Mucosa of rectum (tissue), 2 donors: Measurements from ENCODE around the gene MYL10.
"Not testable (repeated sequence)": the region's sequence is repeated elsewhere in the genome, so short reads cannot be mapped to it uniquely, and the experiment has no call there.

Experiments
- H3K27ac ChIP-seq, 2 donors: one replicate each; pipeline ENCODE4 v1.7.0; 2013; ENCODE audit warnings: inconsistent platforms in 2 of 2, low read depth in 2 of 2, low read length in 2 of 2
- H3K27me3 ChIP-seq, 2 donors: one replicate each; pipeline ENCODE4 v1.7.0; 2013; ENCODE audit warnings: low read length in 2 of 2; ENCODE audit not compliant: control insufficient read depth in 2 of 2, insufficient read depth in 2 of 2
- H3K36me3 ChIP-seq, 2 donors: one replicate each; pipeline ENCODE4 v1.7.0; 2013; ENCODE audit warnings: low read length in 2 of 2; ENCODE audit not compliant: control insufficient read depth in 2 of 2, insufficient read depth in 2 of 2
- H3K4me1 ChIP-seq, 2 donors: one replicate each; pipeline ENCODE4 v1.7.0; 2013; ENCODE audit warnings: low read length in 2 of 2, mild to moderate bottlenecking in 1 of 2; ENCODE audit not compliant: control insufficient read depth in 2 of 2, insufficient read depth in 2 of 2
- H3K4me3 ChIP-seq, 2 donors: one replicate each; pipeline ENCODE4 v1.7.0; 2013; ENCODE audit warnings: low read length in 2 of 2
- H3K9ac ChIP-seq, 2 donors: one replicate each; pipeline ENCODE4 v1.7.0; 2013; ENCODE audit warnings: low read length in 2 of 2, low read depth in 1 of 2, mild to moderate bottlenecking in 1 of 2
- H3K9me3 ChIP-seq, 2 donors: one replicate each; pipeline ENCODE4 v1.7.0; 2013; ENCODE audit warnings: low read length in 2 of 2; ENCODE audit not compliant: control insufficient read depth in 2 of 2
- donor health status: healthy.
- donor health status: Normal muscosa, but diverticular disease.

MYL10 gene

DNA sequence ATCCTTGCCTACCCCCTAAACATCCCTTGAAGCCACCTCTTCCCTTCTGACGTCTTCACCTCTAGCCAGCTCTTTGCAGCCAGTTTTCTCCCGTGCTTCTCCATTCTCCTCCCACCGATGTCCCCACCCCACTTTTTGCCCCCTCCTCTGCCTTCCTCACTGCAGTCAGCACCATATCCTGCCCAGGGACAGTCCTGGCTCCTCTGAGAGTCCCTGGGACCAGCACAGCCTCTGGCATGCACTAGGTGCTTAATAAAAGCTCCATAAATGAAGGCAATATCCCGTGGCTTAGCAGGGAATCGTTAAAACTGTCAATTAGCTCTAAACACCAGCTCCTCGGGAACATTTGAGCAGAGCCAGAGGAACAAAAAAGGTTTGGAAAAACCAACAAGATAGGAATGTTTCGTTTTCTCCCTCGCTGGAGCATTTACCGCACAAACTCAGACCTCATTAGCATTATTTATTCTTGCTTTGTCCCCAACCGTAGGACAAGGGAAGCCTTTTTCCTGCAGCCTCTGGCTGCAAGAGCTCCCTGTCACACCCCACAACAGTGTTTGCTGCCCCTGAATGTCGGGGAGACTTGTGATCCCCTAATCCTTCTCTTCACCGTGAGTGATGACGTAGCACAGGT lies 16.1 kb downstream of the MYL10 start:
- Histone ChIP-seq H3K36me3 (no peaks in the 10 kb centered on the region), H3K9me3 (no peaks in the 10 kb centered on the region), H3K4me1 (peaks cover 5 to 13% of the 10 kb centered on the region in 2 donors), H3K27me3 (no peaks in the 10 kb centered on the region), H3K27ac (no peak overlapping the region), H3K4me3 (no peak overlapping the region), H3K9ac (no peak overlapping the region)

DNA sequence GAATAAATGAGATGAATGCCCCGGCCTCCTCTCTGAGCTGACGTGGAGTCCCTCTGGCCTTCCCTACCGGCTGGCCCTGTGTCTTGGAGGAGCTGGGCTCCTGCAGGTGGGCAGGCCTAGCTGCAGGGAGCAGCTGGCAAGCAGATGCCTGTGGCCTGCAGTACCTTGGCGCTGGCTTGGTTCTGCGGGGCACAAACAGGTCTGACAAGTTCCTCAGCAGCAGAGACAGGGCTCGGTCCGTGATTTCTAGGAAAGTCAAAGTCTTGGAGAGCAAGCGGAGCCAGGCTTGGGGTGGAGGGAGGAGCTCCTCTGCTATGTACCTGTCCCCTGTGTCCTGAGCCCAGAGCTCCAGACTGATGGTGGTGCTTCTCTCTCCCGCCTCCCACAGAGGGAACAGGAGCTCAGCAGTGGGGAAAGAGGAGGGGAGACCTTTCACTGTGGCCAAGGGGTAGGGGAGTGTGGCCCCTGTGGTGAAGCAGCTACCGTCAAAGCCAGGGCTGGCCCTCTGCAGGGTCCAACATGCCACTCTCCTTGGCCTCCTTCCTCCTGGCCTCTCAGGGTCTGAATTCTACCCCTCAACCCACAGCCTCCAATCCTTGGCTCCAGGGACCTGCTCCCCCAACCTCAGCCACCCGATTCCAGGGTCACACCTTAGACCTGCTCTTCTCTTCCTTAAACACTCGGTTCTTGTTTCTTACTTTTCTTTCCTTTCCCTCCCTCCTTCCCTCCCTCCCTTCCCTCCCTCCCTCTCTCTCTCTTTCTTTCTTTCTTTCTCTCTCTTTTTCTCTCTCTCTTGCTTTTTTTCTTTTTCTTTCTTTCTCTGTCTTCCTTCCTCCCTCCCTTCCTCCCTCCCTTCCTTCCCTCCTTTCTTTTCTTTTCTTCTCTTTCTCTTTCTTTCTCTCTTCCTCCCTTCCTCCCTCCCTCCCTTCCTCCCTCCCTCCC lies 20.1 kb downstream of the MYL10 start:
- Histone ChIP-seq H3K4me3 (no peak overlapping the region), H3K27ac (no peak overlapping the region), H3K36me3 (no peaks in the 10 kb centered on the region), H3K9me3 (no peaks in the 10 kb centered on the region), H3K9ac (no peak overlapping the region), H3K27me3 (no peaks in the 10 kb centered on the region), H3K4me1 (peaks cover 3 to 10% of the 10 kb centered on the region in 2 donors)

DNA sequence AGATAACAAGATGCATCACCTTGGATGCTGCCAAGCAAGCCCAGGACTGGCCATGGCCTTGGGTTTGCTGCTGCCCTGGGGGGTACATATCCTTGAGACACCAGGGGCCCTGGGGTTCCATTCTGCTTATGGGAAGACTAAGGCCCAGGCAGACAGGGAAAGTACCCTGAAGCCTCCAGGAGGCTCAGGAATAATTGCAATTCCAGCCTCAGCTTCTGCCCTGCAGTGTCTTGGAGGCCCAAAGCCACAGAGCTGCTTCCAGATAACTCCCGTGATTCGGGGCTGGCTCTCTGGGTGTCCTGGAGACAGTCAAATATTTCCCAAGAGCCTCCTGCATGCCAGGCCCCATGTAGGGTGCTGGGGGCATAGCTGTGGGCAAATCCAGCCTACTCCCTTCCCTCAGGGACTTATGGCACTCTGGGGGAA lies 22.6 kb downstream of the MYL10 start:
- H3K27me3 ChIP-seq = no peaks in the 10 kb centered on the region
- peaks cover 5 to 10% of the 10 kb centered on the region in 2 donors for H3K4me1 ChIP-seq
- no peak overlapping the region for H3K4me3 ChIP-seq
- H3K9me3 ChIP-seq = no peaks in the 10 kb centered on the region
- H3K36me3 ChIP-seq = no peaks in the 10 kb centered on the region
- no peak overlapping the region for H3K27ac ChIP-seq
- H3K9ac ChIP-seq = no peak overlapping the region

DNA sequence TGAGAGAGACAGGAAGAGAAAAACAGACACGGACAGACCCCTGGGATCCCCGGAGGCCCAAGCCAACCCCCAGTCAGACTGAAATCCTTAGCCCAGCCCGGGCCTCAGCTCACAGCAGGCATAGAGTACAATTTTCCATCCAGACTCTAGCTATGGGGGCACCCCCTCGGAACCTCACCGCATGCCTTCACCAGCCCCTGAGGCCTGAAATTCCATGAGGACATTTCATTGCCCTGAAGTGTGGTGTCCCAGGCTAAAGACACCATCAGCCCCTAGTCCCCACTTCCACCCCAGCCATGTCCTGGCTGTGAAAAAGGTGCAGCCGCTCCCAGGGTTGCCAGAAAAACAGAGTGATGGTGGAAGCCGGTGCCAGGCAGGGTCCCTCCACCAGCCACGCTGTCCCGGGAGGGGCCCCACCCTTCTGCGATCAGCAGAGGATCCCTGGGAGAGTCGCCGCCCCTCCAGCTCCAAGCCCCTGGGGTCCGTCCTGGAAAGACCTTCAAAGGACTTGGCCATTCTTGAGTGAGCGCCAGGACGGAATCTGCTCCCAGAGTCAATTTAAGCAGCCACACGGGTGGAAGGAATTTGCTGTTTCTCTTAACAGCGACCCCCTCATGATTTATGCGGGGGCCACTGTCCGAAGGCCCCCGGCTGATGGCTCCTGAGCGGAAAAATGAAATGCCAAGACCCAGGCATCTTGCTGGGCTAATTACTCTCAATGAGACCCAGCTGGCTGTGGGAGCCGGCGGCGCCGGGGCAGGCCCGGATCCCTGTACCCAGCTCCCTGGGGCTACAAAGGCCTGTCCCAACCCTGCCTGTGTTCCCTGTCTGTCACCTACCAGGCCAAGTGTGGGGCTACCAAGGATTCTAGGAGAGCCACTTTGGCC lies 23.2 kb downstream of the MYL10 start:
- Histone ChIP-seq H3K9ac (no peak overlapping the region), H3K4me3 (no peak overlapping the region), H3K4me1 (peaks cover 5 to 10% of the 10 kb centered on the region in 2 donors)

DNA sequence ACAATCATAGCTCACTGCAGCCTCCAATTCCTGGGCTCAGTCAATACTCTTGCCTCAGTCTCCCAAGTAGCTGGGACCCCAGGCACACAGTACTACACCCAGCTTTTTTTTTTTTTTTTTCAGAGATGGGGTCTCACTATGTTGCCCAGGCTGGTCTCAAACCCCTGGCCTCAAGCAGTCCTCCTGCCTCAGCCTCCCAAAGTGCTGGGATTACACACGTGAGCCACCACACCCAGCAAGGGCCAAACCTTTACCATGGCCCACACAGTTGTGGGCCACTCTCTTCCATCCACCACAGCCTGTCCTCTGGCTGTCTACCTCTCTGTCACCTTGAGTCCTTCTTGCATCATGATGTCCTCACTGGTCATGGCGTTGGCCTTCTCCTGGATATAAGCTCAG lies 24.2 kb downstream of the MYL10 start:
- H3K36me3 ChIP-seq, H3K9ac ChIP-seq, H3K9me3 ChIP-seq, H3K27ac ChIP-seq, H3K27me3 ChIP-seq, H3K4me3 ChIP-seq, H3K4me1 ChIP-seq: not testable (repeated sequence)

More for the DNA sequence above, 23.2 kb downstream of the MYL10 start:
- Histone ChIP-seq H3K36me3 (no peaks in the 10 kb centered on the region), H3K9me3 (no peaks in the 10 kb centered on the region), H3K27ac (no peak overlapping the region), H3K27me3 (no peaks in the 10 kb centered on the region)

DNA sequence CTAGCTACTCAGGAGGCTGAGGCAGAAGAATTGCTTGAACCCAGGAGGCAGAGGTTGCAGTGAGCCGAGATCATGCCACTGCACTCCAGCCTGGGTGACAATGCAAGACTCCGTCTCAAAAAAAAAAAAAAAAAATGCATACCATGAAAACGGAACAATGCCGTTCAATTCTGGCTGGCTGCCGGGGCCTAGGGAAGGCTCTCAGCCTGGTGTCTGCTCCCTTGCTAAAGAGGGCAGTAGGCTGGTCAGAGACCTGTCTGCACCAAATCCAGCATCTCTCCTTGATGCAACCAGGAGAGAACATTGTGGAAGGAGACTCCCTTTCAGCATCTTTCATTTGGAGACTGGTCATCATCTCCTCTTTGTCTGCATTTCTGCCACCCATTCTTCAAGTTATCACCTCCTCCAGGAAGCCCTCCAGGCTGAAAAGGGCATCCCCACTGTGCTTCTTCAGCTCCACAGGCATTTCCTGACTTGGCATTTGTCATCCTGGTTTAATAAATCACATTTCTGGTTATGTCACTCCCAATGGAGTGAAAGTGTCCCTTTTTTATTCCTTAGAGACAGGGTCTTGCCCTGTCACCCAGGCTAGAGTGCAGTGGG lies 24.7 kb downstream of the MYL10 start:
- Histone ChIP-seq H3K4me1 (peaks cover 5 to 10% of the 10 kb centered on the region in 2 donors), H3K9ac (no peak overlapping the region)

DNA sequence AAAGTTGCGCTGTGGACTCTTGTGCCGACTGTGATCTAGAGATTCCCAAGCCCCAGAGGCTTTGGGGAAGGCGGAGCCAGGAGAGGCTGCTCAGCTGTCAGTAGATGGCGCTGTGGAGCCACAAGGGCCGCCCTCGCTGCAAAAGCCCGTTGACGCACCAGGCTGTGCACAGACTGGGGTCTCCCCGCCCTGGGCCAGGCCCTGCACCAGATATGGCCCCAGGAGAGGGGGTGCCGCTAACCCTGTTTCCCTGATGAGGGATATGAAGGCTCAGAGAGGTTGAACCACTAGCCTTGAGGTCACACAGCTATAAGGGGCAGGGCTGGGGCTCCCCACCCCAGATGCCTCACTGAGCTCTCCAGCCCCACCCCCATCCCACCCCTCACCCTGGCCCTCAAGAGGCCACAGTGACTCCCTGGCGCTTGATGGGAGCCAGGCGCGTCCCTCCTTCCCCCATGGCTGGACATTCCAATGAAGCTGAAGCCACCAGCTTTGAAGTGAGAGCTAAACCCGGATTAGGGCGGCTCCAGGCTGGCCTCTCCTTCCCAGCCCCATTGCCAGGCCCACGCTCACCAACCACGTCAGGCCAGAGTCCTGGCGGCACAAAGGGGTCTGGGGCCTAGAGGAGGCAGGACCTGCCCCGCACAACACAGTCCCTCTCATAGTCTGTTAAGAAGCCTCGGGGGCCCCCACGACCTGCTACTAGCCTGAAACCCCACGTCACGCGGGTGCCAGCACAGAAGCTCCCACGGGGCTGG lies 26.4 kb downstream of the MYL10 start:
- Histone ChIP-seq H3K27ac (no peak overlapping the region), H3K27me3 (no peaks in the 10 kb centered on the region), H3K4me3 (no peak overlapping the region), H3K36me3 (no peaks in the 10 kb centered on the region), H3K4me1 (peaks cover 12 to 14% of the 10 kb centered on the region in 2 donors), H3K9ac (no peak overlapping the region), H3K9me3 (no peaks in the 10 kb centered on the region)

More for the DNA sequence above, 24.7 kb downstream of the MYL10 start:
- H3K36me3 ChIP-seq = no peaks in the 10 kb centered on the region
- no peak overlapping the region for H3K27ac ChIP-seq
- H3K9me3 ChIP-seq = no peaks in the 10 kb centered on the region
- no peaks in the 10 kb centered on the region for H3K27me3 ChIP-seq
- no peak overlapping the region for H3K4me3 ChIP-seq

DNA sequence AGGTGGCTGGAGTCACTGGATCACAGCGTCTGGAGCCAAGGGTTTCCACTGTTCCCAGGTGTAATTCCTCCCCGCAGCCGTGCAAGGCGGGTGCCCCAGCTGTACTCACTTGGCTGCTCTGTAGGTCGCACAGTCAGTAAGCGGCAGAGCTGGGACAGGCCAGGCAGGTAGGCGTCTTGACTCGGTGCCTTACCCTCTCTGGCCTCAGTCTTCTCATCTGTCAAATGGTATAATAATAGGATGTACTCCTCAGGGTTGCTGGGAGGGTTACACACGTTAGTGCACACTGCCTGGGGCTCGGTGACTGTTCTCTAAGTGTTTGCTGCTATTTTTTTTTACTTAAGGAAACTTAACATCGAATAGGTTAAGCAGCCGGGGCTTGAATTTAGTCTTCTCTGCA lies 27.0 kb downstream of the MYL10 start:
- H3K4me3 ChIP-seq = no peak overlapping the region
- H3K4me1 ChIP-seq = peaks cover 12 to 14% of the 10 kb centered on the region in 2 donors
- no peak overlapping the region for H3K9ac ChIP-seq
- no peaks in the 10 kb centered on the region for H3K9me3 ChIP-seq
- no peaks in the 10 kb centered on the region for H3K27me3 ChIP-seq
- H3K27ac ChIP-seq = no peak overlapping the region
- H3K36me3 ChIP-seq = no peaks in the 10 kb centered on the region

DNA sequence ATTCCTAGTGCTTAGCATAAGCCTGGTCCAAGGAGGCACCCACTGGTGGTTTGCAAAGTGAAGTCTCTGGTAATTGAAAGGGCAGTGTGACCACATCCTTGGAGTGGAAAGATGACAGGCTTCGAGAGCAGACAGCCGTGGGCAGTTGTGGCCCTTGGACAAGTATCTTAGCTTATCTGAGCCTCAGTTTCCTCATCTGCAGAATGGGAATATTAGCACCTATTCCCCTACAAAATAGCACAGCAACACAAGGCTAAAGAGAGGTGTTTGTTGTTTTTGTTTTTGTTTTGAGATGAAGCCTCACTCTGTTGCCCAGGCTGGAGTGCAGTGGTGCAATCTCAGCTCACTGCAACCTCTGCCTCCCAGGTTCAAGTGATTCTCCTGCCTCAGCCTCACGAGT lies 29.3 kb downstream of the MYL10 start:
- Histone ChIP-seq H3K4me3 (no peak overlapping the region), H3K9me3 (no peaks in the 10 kb centered on the region), H3K27me3 (no peaks in the 10 kb centered on the region), H3K27ac (no peak overlapping the region), H3K4me1 (peaks cover 12 to 14% of the 10 kb centered on the region in 2 donors), H3K9ac (no peak overlapping the region), H3K36me3 (no peaks in the 10 kb centered on the region)
